HEK293 (cell line): ENCODE measurements around the gene AEN.

ENCODE experiments used
- CTCF ChIP-seq: fragments of 450-650 bp; formaldehyde crosslinking; IDR thresholded peaks from 2 replicates; pipeline ENCODE4 v1.5.1; 2016; ENCODE audit warnings: missing biosample characterization, missing genetic modification characterization
- KLF9 ChIP-seq: fragments of 450-650 bp; formaldehyde crosslinking; IDR thresholded peaks from 2 replicates; pipeline ENCODE4 v1.5.1; 2016; ENCODE audit warnings: missing biosample characterization, missing genetic modification characterization, low read depth
- REST ChIP-seq: fragments of 450-650 bp; formaldehyde crosslinking; IDR thresholded peaks from 2 replicates; pipeline ENCODE4 v1.5.1; 2016; ENCODE audit warnings: missing biosample characterization, missing genetic modification characterization
- TCF7L2 ChIP-seq: IDR thresholded peaks from 2 replicates; pipeline ENCODE4 v1.6.1; 2011; ENCODE audit warnings: low read depth, mild to moderate bottlenecking, inconsistent platforms, low read length, moderate library complexity, borderline replicate concordance
- YY1 ChIP-seq: fragments of 450-650 bp; formaldehyde crosslinking; IDR thresholded peaks from 2 replicates; pipeline ENCODE4 v1.5.1; 2018; ENCODE audit warnings: missing biosample characterization, missing genetic modification characterization
- ZBTB10 ChIP-seq: fragments of 450-650 bp; formaldehyde crosslinking; IDR thresholded peaks from 2 replicates; pipeline ENCODE4 v1.5.1; 2016; ENCODE audit warnings: missing biosample characterization, missing genetic modification characterization
- ZBTB44 ChIP-seq: fragments of 450-650 bp; IDR thresholded peaks from 2 replicates; pipeline ENCODE4 v1.5.1; 2018; ENCODE audit warnings: missing biosample characterization, mild to moderate bottlenecking, missing genetic modification characterization
- ZFP69B ChIP-seq: fragments of 450-650 bp; formaldehyde crosslinking; IDR thresholded peaks from 2 replicates; pipeline ENCODE4 v1.5.1; 2016; ENCODE audit warnings: missing biosample characterization, missing genetic modification characterization
- ZNF121 ChIP-seq: fragments of 450-650 bp; formaldehyde crosslinking; IDR thresholded peaks from 2 replicates; pipeline ENCODE4 v1.5.1; 2016; ENCODE audit warnings: missing biosample characterization, missing genetic modification characterization
- ZNF19 ChIP-seq: fragments of 450-650 bp; formaldehyde crosslinking; IDR thresholded peaks from 2 replicates; pipeline ENCODE4; 2016; ENCODE audit warnings: missing biosample characterization, missing genetic modification characterization, low read depth
- ZNF449 ChIP-seq: fragments of 450-650 bp; formaldehyde crosslinking; IDR thresholded peaks from 2 replicates; pipeline ENCODE4 v1.5.1; 2017; ENCODE audit warnings: missing biosample characterization, mild to moderate bottlenecking, missing genetic modification characterization, moderate library complexity
- ZNF48 ChIP-seq: fragments of 450-650 bp; formaldehyde crosslinking; IDR thresholded peaks from 2 replicates; pipeline ENCODE4 v1.5.1; 2016; ENCODE audit warnings: missing biosample characterization, missing genetic modification characterization
- ZNF580 ChIP-seq: fragments of 450-650 bp; formaldehyde crosslinking; IDR thresholded peaks from 2 replicates; pipeline ENCODE4 v1.5.1; 2016; ENCODE audit warnings: missing biosample characterization, missing genetic modification characterization

- TF ChIP-seq TCF7L2 (no peak), CTCF (tag by site-specific recombination) (no peak), ZFP69B (tag by site-specific recombination) (no peak), YY1 (tag by site-specific recombination) (no peak), ZNF19 (tag by site-specific recombination) (no peak), ZNF449 (no peak), ZBTB44 (tag by site-specific recombination) (no peak), REST (tag by site-specific recombination) (no peak), ZNF580 (tag by site-specific recombination) (no peak), ZBTB10 (tag by site-specific recombination) (no peak), KLF9 (no peak), ZNF121 (tag by site-specific recombination) (no peak), ZNF48 (no peak)
Observed at GRCh38 chr15:88681610-88682221, 60.6 kb downstream of the AEN start.
